AG08395 (cell line): ENCODE measurements around the gene LMBRD2.
A peak's percentile ranks its signal among the peaks of the same experiment; 100 is the strongest.
"Not testable (repeated sequence)": the region's sequence is repeated elsewhere in the genome, so short reads cannot be mapped to it uniquely, and the experiment has no call there.

ENCODE experiments used
- DNase-seq: peaks from one replicate; pipeline ENCODE4 v3.0.0; 2012; ENCODE audit warnings: mixed read lengths, low spot score

Gene LMBRD2

GRCh38 chr5:36161361-36161760 lies 9.7 kb upstream of the LMBRD2 start:
- DNase-seq, result no peak

DNA sequence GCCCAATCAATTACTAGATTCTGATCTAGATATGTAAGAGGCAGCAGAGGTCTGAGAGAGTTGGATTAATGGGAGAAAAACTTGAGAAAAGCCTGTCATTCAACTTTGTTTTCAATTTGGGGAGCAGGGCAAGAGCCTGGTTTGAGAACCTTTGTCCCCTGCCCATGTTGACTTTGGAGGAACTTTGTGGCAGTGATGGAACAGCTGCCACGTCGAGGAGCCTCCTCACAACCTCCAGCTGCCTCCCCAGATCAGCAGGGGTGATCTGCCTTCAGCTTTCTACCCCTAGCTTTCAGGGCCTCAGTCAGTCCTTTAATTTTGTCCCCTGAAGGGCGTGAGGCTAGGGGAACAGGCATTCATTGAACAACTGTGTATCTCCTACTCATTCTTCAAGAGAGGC lies 8.9 kb upstream of the LMBRD2 start:
- no peak for DNase-seq

- DNase-seq, result peak; percentile 12
Measured at GRCh38 chr5:36158144-36158543, 6.5 kb upstream of the LMBRD2 start.

GRCh38 chr5:36156619-36157018 lies 4.9 kb upstream of the LMBRD2 start:
- peak; percentile 76 for DNase-seq

DNA sequence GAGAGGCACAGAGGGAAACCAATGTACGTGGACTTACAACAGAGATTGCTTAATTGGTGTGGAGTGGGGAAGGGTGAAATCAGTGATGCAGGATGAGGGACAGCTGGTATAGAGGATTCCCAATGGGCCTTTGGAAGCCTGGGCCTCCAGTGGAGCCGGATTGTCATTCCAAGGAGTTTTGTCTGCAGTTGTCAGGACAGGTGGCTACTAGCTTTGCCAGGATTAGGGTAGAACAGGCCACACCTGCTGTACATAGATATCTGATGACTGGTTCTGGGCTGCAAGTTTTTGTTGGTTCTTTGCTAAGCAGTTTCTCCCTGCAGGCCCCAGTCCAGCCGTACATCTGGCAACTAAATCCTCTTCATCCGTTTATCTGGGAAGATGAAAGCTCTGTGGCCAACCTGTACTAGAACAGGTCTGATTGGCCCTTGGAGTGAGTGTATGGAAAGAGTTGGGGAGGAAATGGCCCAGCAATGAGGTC lies 4.5 kb upstream of the LMBRD2 start:
- DNase-seq, result no peak

DNA sequence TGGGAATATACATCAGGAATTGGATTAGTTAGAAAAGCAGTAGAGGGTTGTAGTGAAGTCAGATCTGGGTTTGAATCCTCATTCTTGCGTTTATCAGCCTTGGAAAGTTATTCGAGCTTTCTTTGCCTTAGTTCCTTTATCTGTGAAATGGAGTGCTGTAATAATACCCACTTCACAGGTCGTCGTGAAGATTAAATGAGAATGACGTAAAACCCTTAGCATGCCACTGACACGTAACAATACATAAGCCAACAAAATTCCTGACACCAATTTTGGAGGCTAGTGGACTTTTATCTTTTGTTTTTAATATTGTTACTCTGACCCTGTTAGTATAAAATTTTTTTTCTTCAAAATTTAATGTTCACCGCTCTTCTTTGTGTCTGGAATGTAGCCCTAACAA lies 3.6 kb upstream of the LMBRD2 start:
- no peak for DNase-seq

GRCh38 chr5:36153726-36154125 lies 2.0 kb upstream of the LMBRD2 start:
- no peak for DNase-seq

DNA sequence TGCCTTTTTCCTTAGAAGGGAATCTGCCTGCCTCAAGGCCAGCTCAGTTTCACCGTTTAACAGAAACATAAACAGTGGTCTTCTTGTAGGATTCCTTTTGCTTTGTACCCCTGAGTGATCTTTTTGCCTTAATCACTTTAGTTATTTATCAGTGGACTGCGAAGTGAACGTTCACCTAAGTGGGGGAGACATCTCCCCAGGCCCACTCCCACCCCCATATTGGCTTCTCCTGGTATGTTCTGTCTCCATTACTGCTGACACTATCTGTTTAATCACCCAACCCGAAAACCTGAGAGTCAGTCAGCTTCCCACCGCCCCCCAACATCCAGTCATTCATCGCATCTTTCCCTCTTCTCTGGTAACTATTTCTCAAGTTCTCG lies 1.6 kb upstream of the LMBRD2 start:
- no peak for DNase-seq

GRCh38 chr5:36152324-36153297 lies 924 bp upstream of the LMBRD2 start:
- DNase-seq, result peak; percentile 7

DNA sequence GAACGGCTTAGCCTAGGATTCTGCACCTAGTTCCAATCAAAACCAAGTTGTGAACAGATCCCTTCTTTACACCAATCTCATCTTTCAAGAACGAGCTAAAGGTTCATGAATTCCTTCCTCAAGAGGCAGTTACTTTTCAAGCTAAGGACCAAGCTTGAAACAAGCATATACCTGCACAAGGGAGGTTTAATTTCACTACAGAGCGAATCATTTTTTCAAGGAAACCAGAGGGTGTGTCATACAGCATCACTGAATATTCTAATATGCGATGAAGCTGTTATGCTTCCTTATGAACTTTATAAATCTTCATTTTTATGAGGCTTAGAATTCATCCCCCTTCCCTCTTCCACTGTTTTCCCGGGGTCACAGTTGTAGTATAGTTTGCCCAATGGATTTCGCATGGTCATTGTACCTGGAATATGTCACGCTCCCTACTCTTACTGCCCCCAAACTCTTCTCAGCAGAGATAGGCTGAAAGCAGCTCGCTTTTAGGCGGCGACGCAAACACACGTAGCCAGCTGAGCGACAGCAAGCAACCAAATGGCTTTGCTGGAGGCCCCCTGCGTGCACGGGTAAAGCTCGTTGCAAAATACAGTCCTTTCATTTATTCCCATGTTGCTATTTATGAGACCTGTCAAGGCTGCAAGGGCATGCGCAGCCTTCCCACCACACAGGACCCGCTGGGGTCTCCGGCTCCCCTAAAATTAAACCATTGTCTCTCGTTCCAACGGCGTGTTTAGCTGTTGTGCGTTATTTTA lies 832 bp downstream of the LMBRD2 start:
- peak; percentile 35 for DNase-seq

DNA sequence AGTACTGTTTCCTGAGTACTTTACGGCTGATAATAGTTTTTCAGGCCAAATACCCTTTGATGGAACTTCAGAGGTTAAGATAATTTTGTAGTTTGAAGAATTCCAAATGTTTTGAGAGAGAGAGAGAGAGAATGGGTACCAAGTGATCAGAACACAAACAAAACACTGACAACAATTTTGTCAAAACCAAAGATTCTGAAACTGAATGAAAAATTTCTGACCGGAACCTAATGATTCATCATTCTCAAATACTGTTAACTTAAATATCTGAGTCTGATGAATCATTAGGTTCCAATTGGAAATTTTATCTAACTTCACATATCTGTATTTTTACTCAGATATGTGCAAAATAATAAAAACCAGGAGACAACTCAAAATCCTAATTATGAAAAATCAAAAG lies 4.0 kb downstream of the LMBRD2 start:
- no peak for DNase-seq

DNA sequence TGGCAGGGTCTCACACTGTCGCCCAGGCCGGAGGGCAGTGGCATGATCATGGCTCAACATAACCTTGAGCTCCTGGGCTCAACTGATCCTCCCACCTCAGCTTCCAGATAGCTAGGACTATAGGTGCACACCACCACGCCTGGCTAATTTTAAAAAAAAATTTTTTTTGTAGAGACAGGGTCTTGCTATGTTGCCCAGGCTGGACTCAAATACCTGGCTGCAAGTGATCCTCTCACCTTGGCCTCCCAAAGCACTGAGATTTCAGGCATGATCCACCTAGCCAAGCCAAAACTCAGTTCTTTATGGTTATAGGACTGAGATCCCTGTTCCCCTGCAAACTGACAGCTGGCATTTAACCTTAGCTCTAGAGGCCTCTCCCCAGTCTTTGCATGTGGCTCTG lies 5.3 kb downstream of the LMBRD2 start:
- no peak for DNase-seq

DNA sequence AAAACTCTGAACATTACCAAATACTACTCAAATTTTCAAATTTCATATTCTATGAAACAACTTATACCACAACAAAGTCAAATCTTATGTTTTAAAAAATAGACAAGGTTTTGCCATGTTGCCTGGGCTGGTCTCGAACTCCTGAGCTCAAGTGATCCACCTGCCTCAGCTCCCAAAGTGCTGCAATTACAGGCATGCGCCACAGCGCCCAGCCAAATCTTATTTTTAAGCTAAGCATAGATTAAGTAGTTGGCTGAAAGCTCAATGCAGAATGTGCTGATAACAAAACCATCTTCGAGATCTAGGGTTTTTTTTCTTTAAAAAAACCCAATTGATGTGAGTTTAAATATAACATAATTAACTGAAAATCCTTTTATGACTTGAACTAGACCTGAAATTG lies 6.4 kb downstream of the LMBRD2 start:
- no peak for DNase-seq

DNA sequence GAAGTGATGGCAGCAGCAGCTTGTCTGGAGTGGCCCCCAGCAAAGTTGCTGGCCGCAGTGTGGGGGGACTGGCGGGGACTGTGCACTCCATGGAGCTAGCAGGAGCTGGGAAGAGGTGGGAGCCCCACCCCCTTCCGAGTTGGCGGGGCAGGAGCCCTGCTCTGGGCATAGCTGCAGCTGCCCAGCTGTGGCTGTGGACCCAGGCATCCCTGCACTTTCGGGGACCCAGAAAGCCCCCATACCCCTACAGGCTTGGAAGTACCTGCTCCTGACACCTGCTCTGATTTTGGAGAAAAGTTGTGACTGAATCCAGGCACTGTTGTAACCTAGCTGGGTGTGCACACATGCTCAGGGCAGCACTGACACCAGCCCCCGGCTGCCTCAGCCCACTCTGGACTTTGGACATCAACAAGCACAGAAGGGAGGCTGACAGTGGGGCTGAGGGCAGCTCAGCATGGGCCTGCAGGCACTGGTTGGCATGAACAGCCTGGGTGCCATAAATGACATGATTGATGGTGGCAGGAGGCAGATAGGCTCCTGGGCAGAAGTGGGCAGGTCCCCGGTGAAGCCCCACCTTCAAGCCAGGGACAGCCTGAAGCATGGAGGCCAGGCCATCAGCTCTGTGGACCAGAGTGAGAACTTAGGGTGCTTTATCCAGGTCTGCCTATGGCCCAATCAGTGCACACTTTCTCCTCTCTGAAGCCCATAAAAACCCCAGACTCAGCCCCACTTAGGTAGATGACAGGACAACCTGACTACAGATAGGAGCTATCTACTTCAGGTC lies 12.6 kb downstream of the LMBRD2 start:
- no peak for DNase-seq

DNA sequence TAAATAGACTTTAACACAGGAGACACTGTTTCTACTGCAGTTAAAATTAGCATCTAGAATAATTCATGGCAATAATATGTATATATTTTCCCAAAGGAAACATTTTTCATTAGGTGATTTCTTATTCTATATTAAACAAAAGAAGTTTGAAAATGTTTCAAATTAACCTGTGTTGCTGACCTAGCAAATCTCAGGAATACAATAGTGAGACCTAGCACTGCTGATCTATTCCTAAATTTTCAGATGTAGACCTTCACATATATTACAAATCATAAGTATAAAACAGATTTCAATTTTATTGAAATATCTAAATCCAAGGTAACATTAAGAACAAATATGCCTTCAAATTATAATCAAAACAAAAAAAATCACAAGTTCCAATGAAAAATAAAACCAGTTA lies 15.1 kb downstream of the LMBRD2 start:
- no peak for DNase-seq

DNA sequence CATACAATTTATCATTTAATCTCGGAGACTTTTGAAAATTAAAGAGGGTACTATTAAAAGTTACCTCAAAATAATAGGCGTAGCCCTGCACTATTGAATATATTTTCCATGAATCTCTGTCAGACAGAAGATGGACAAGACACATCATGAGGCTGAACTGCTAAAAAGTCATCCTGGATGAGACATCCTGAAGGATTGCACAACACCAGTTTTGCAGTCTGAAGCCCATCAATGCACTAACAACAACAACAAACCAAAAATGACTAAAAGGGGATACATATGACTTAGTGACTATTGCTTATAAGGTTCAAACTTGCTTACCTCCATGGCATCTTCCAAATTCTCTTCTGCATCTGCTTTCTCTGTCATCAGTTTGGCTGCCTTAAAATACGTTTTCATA lies 15.7 kb downstream of the LMBRD2 start:
- no peak for DNase-seq

- not testable (repeated sequence) for DNase-seq
Measured at GRCh38 chr5:36133009-36133408, 18.7 kb downstream of the LMBRD2 start.

DNA sequence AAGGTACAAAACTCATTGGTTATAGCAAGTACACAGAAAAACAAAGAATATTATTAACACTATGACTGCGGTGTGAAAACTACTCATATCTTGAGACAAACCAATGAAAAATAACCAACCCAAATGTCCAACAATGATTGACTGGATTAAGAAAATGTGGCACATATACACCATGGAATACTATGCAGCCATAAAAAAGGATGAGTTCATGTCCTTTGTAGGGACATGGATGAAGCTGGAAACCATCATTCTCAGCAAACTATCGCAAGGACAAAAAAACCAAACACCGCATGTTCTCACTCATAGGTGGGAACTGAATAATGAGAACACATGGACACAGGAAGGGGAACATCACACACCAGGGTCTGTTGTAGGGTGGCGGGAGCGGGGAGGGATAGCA lies 22.0 kb downstream of the LMBRD2 start:
- DNase-seq, result not testable (repeated sequence)

DNA sequence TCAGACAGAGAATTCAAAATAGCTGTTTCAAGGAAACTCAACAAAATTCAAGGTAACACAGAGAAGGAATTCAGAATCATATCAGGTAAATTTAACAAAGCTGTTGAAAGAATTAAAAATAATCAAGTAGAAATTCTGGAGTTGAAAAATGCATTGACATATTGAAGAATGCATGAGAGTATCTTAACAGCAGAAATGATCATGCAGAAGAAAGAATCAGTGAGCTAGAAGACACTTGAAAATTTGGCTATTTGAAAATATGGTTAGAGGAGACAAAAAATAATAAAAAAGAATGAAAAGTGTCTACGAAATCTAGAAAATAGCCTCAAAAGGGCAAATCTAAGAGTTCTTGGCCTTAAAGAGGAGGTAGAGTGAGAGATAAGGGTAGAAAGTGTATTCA lies 22.9 kb downstream of the LMBRD2 start:
- DNase-seq, result no peak

- DNase-seq, result no peak
Measured at GRCh38 chr5:36125868-36126267, 25.8 kb downstream of the LMBRD2 start.

DNA sequence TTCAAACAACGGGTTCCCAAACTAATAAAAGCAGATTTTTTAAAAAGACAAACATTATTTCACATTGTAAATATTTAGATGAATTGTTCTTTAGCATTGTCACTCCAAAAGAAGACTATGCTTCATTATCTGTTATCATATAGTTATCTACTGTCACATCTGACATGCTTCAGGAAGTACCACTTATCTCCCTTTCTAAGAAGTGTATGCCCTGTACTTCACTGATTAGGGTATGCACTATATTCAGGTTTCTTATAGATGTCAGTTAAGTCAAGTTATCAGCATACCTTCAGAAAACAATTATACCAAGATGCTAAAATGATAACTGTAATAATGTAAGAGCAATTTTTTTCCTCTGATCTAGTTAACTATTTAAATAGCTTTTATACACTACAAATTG lies 40.4 kb downstream of the LMBRD2 start:
- no peak for DNase-seq

- DNase-seq, result no peak
Measured at GRCh38 chr5:36108758-36109460, 42.8 kb downstream of the LMBRD2 start.
